ENCODE data around the gene CUL5. TPM values are rescaled to one million over a fixed set of nuclear protein-coding genes. Genes with fewer than 3 reads are reported as not detected.

Gene CUL5
- polyA plus RNA-seq, 1 of the 3 experiments (the other 2 are of a cell fraction) = 8.0 TPM

DNA sequence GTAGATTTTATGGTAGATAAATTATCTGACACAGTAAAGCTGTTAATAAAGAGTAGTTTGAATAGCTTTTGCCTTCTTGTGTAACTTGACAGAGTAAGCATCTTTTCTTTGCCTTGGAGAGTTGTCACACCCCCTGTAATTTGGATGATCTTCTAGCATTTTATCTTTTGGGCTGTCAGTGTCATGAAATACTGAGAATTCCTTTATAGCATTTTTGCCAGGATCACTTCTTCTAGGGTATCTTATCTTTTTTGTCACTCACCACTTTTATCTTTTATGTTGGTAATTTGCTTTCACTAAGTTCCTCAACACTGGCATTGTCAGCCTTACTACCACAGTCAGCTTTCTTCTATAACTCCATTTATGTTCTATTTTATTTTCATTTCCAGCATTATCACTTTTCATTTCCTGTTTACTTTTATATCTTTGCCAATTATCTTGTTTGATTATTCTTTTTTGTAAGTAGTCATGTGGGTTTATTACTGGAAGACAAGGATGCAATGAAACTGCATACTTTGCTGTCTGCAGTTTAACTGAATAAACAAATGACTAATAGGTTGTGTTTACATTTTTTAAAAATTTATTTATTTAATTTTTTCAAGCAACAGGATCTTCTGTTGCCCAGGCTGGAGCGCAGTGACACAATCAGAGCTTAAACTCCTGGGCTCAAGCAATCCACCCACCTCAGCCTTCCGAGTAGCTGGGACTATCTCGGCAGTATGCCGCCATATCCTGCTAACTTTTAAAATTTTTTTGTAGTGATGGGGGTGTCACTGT is 84.6 kb downstream of the CUL5 start:
- Histone ChIP-seq H3K4me3 (ENCODE audit: low read depth in 2 of 2, low read length in 1 of 2) (no peak overlapping the region), H3F3A (replicated peaks; ENCODE audit: insufficient read depth) (peaks cover 6% of the 10 kb centered on the region), H3K9me2 (no peaks in the 10 kb centered on the region), H3K4me1 (ENCODE audit: control insufficient read depth in 1 of 2, insufficient read depth in 2 of 2, low read depth in 1 of 2, low read length in 1 of 2) (no peaks in the 10 kb centered on the region), H4K20me1 (ENCODE audit: insufficient read depth) (no peaks in the 10 kb centered on the region), H3K4me2 (no peak overlapping the region), H3K36me3 (replicated peaks in 1 of 2; ENCODE audit: control insufficient read depth in 1 of 2, insufficient read depth in 2 of 2, low read length in 1 of 2) (peaks cover 37 to 52% of the 10 kb centered on the region in 2 experiments), H3K9me3 (no peaks in the 10 kb centered on the region), H2AFZ (ENCODE audit: low read depth) (no peak overlapping the region), H3K27me3 (ENCODE audit: insufficient read depth) (no peaks in the 10 kb centered on the region), H3K79me2 (ENCODE audit: insufficient read depth) (no peaks in the 10 kb centered on the region), H3K9ac (no peak overlapping the region), H3K27ac (ENCODE audit: low read depth in 2 of 2, low read length in 1 of 2) (no peak overlapping the region)
- CTCF ChIA-PET = no interaction called here
- no peak for DNase-seq
- POLR2A ChIA-PET = no interaction called here
- WGBS (ENCODE audit: low lambda C conversion rate) = 84% methylated on average over 4 of the region's 4 CpGs
- TF ChIP-seq JUND (IDR thresholded peaks at IDR 0.05) (no peak), SMC3 (IDR thresholded peaks at IDR 0.05; ENCODE audit: low read depth, low read length) (no peak), FOSL2 (IDR thresholded peaks at IDR 0.05; ENCODE audit: borderline replicate concordance, low read depth) (no peak), TCF12 (IDR thresholded peaks at IDR 0.05) (no peak), EZH2phosphoT487 (IDR thresholded peaks at IDR 0.05; ENCODE audit: borderline replicate concordance, low read depth) (no peak)

DNA sequence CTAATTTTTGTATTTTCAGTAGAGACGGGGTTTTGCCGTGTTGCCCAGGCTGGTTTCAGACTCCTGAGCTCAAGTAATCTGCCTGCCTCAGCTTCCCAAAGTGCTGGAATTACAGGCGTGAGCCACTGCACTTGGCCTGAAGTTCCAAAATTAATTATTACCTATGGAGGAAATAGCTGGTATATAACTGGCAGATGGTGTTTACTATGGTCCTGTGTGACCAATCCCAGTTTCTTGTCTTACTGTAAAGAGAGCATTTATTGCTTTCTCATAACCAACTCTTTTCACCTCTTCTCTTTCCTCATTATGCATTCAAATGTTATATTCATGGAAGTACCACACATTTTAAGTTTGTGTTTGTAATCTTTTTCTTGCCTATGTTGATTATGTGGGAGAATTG is 88.5 kb downstream of the CUL5 start:
- CTCF ChIA-PET = interaction anchor here (0.7 to 1.0 kb wide), 2 partner anchors 10 to 21 kb away, joined by 3 to 4 read pairs; no protein-coding TSS in a partner anchor

DNA sequence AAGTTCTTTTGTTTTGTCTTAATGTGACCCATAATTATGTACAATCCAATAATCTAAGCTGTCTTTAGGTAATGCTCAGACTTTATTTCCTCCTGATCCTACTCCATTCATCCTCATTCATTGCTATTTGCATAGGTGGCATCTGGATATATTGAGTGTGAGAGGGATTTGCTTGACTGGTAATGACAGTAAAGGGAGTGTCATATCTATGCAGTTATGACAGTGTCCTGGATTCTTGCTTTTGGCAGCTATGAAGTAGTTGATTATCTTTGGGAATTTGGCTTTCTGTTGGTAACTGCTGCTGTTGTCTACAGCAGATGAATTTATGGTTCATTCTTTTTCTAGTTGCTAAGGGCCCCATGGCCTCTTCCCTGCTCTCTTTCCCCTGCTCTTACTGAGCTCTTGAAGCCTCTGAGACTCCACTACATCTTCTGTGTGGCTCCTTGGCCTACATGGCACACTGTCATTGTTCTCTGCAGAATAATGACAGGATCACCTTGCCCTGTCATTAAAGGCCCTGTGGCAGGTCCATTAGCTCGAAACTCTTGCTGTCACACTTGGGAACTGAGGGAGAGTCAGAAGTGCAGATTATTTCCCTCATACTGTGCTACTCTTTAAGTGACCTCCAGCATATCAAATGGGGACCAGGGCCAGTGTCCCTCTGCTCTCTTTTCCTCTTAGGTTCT is 92.5 kb downstream of the CUL5 start:
- TF ChIP-seq SIN3A (IDR thresholded peaks at IDR 0.05; ENCODE audit: borderline replicate concordance, low read depth, low read length) (no peak), YY1 (IDR thresholded peaks at IDR 0.05; ENCODE audit: low read depth) (no peak), JUND (IDR thresholded peaks at IDR 0.05) (no peak), MEF2A (IDR thresholded peaks at IDR 0.05; ENCODE audit: borderline replicate concordance, low read depth) (no peak), EZH2phosphoT487 (IDR thresholded peaks at IDR 0.05; ENCODE audit: borderline replicate concordance, low read depth) (no peak), NRF1 (IDR thresholded peaks at IDR 0.05; ENCODE audit: low read depth, low read length) (no peak), GABPA (IDR thresholded peaks at IDR 0.05; ENCODE audit: low read depth) (no peak), RAD21 (IDR thresholded peaks at IDR 0.05; ENCODE audit: low read length) (no peak), POLR2AphosphoS5 (IDR thresholded peaks at IDR 0.05; ENCODE audit: low read depth, low read length) (no peak)
- TF ChIP-seq, protein P1, sequence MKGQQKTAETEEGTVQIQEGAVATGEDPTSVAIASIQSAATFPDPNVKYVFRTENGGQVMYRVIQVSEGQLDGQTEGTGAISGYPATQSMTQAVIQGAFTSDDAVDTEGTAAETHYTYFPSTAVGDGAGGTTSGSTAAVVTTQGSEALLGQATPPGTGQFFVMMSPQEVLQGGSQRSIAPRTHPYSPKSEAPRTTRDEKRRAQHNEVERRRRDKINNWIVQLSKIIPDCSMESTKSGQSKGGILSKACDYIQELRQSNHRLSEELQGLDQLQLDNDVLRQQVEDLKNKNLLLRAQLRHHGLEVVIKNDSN (IDR thresholded peaks at IDR 0.05; ENCODE audit: borderline replicate concordance, low read depth) = no peak
- TF ChIP-seq, protein P2, sequence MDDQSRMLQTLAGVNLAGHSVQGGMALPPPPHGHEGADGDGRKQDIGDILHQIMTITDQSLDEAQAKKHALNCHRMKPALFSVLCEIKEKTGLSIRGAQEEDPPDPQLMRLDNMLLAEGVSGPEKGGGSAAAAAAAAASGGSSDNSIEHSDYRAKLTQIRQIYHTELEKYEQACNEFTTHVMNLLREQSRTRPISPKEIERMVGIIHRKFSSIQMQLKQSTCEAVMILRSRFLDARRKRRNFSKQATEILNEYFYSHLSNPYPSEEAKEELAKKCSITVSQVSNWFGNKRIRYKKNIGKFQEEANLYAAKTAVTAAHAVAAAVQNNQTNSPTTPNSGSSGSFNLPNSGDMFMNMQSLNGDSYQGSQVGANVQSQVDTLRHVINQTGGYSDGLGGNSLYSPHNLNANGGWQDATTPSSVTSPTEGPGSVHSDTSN (IDR thresholded peaks at IDR 0.05) = no peak
- TF ChIP-seq, protein P3, sequence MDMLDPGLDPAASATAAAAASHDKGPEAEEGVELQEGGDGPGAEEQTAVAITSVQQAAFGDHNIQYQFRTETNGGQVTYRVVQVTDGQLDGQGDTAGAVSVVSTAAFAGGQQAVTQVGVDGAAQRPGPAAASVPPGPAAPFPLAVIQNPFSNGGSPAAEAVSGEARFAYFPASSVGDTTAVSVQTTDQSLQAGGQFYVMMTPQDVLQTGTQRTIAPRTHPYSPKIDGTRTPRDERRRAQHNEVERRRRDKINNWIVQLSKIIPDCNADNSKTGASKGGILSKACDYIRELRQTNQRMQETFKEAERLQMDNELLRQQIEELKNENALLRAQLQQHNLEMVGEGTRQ (IDR thresholded peaks at IDR 0.05; ENCODE audit: borderline replicate concordance, low read depth, low read length) = no peak
- H3K79me2 ChIP-seq (ENCODE audit: insufficient read depth) = no peaks in the 10 kb centered on the region

More for the DNA sequence above, 88.5 kb downstream of the CUL5 start:
- no peak overlapping the region for H3K4me2 ChIP-seq
- H3K79me2 ChIP-seq (ENCODE audit: insufficient read depth) = no peaks in the 10 kb centered on the region
- H3K4me3 ChIP-seq (ENCODE audit: low read depth in 2 of 2, low read length in 1 of 2) = no peak overlapping the region
- no peaks in the 10 kb centered on the region for H3K9me3 ChIP-seq
- H3K27me3 ChIP-seq (ENCODE audit: insufficient read depth) = no peaks in the 10 kb centered on the region
- H3K4me1 ChIP-seq (ENCODE audit: control insufficient read depth in 1 of 2, insufficient read depth in 2 of 2, low read depth in 1 of 2, low read length in 1 of 2) = no peaks in the 10 kb centered on the region
- H3K9me2 ChIP-seq = no peaks in the 10 kb centered on the region
- peaks cover 10% of the 10 kb centered on the region for H3F3A ChIP-seq (replicated peaks; ENCODE audit: insufficient read depth)
- H2AFZ ChIP-seq (ENCODE audit: low read depth) = no peak overlapping the region
- TF ChIP-seq FOSL2 (IDR thresholded peaks at IDR 0.05; ENCODE audit: borderline replicate concordance, low read depth) (no peak), RXRA (IDR thresholded peaks at IDR 0.05; ENCODE audit: borderline replicate concordance, low read depth) (no peak), TEAD4 (IDR thresholded peaks at IDR 0.05; ENCODE audit: borderline replicate concordance, insufficient read depth) (no peak)
- no peak overlapping the region for H3K9ac ChIP-seq
- WGBS (ENCODE audit: low lambda C conversion rate) = 96% methylated on average over 3 of the region's 3 CpGs
- H3K27ac ChIP-seq (ENCODE audit: low read depth in 2 of 2, low read length in 1 of 2) = no peak overlapping the region
- POLR2A ChIA-PET = no interaction called here
- H3K36me3 ChIP-seq (replicated peaks in 1 of 2; ENCODE audit: control insufficient read depth in 1 of 2, insufficient read depth in 2 of 2, low read length in 1 of 2) = peaks cover 38 to 67% of the 10 kb centered on the region in 2 experiments
- no peaks in the 10 kb centered on the region for H4K20me1 ChIP-seq (ENCODE audit: insufficient read depth)
- DNase-seq = no peak

More for the DNA sequence above, 92.5 kb downstream of the CUL5 start:
- Histone ChIP-seq H3K36me3 (replicated peaks in 1 of 2; ENCODE audit: control insufficient read depth in 1 of 2, insufficient read depth in 2 of 2, low read length in 1 of 2) (peaks cover 49 to 64% of the 10 kb centered on the region in 2 experiments), H3K4me3 (ENCODE audit: low read depth in 2 of 2, low read length in 1 of 2) (no peak overlapping the region), H3K27me3 (ENCODE audit: insufficient read depth) (no peaks in the 10 kb centered on the region), H2AFZ (ENCODE audit: low read depth) (no peak overlapping the region), H3K4me2 (no peak overlapping the region), H3K9me3 (no peaks in the 10 kb centered on the region), H3K27ac (ENCODE audit: low read depth in 2 of 2, low read length in 1 of 2) (no peak overlapping the region), H3F3A (replicated peaks; ENCODE audit: insufficient read depth) (peaks cover 11% of the 10 kb centered on the region), H3K4me1 (ENCODE audit: control insufficient read depth in 1 of 2, insufficient read depth in 2 of 2, low read depth in 1 of 2, low read length in 1 of 2) (no peaks in the 10 kb centered on the region), H3K9me2 (no peaks in the 10 kb centered on the region), H3K9ac (no peak overlapping the region), H4K20me1 (ENCODE audit: insufficient read depth) (no peaks in the 10 kb centered on the region)
- 80% methylated on average over 1 of the region's 1 CpG for WGBS (ENCODE audit: low lambda C conversion rate)
- no peak for DNase-seq
- CTCF ChIA-PET = interaction anchor here (1.2 to 2.1 kb wide), 2 partner anchors 14 to 17 kb away, joined by 3 to 10 read pairs; no protein-coding TSS in a partner anchor
- POLR2A ChIA-PET = no interaction called here
